AG09309 (cell line): ENCODE results near the gene TOP3A.

Experiments
- DNase-seq: peaks from one replicate; pipeline ENCODE4 v3.0.0-alpha.2; 2010; ENCODE audit warnings: low read depth
- H3K4me3 ChIP-seq: 2 replicates; pipeline ENCODE4 v1.5.1; 2011; ENCODE audit warnings: mild to moderate bottlenecking, low read depth, low read length, moderate library complexity; ENCODE audit not compliant: control insufficient read depth
- CTCF ChIP-seq: IDR thresholded peaks from 2 replicates; pipeline ENCODE4 v1.5.1; 2011; ENCODE audit warnings: mild to moderate bottlenecking, low read depth, low read length, inconsistent platforms; ENCODE audit not compliant: insufficient read depth, control insufficient read depth; ENCODE audit errors: missing control alignments

Gene TOP3A

GRCh38 chr17:18258356-18259038, 56.3 kb downstream of the TOP3A start, which contains the start of gene FLII:
FLII (minus strand) TSS chr17:18258738; CDS start chr17:18258690, 48 bp downstream.
- peak within 1 kb of the TSS; percentile 77 for H3K4me3 ChIP-seq
- no peak for TF ChIP-seq CTCF
- no peak for DNase-seq

- H3K4me3 ChIP-seq = peak overlapping the region; percentile 77
- TF ChIP-seq CTCF = no peak
- no peak for DNase-seq
Observed at GRCh38 chr17:18257982-18258355, 56.8 kb downstream of the TOP3A start.

- no peak for DNase-seq
Observed at GRCh38 chr17:18257268-18257981, 57.4 kb downstream of the TOP3A start.

GRCh38 chr17:18256776-18257175, 58.0 kb downstream of the TOP3A start:
- TF ChIP-seq CTCF = no peak
- no peak for DNase-seq
- H3K4me3 ChIP-seq = no peak overlapping the region; the same call in 1 of the 2 replicates

More at GRCh38 chr17:18257268-18257981, 57.4 kb downstream of the TOP3A start:
- H3K4me3 ChIP-seq = peak overlapping the region; percentile 77
- no peak for TF ChIP-seq CTCF

- no peak for DNase-seq
- TF ChIP-seq CTCF = no peak
- H3K4me3 ChIP-seq = no peak overlapping the region
Observed at GRCh38 chr17:18256351-18256750, 58.4 kb downstream of the TOP3A start.

GRCh38 chr17:18254888-18255649, 59.7 kb downstream of the TOP3A start:
- no peak for TF ChIP-seq CTCF
- DNase-seq = no peak
- no peak overlapping the region for H3K4me3 ChIP-seq
